ENCODE measurements around the gene ZKSCAN3.

- no peak for TF ChIP-seq CTCF (IDR thresholded peaks at IDR 0.05)
- TF ChIP-seq POLR2A (IDR thresholded peaks at IDR 0.05): no peak
- no peak for TF ChIP-seq POLR2AphosphoS5 (IDR thresholded peaks at IDR 0.05)
Observed at GRCh38 chr6:28377879-28378278, 28.1 kb downstream of the ZKSCAN3 start.

All from suprapubic skin (tissue), 4 donors.